HepG2 (cell line): ENCODE measurements around the gene C6orf15. TPM values are rescaled to one million over a fixed set of nuclear protein-coding genes. Genes with fewer than 3 reads are reported as not detected.

Experiments used
- AGO2 ChIP-seq: fragments of 200-400 bp; formaldehyde crosslinking; optimal IDR thresholded peaks from 2 replicates; pipeline ENCODE3; 2017; ENCODE audit warnings: mild to moderate bottlenecking, low read depth, low read length, moderate library complexity
- IKZF5 ChIP-seq: IDR thresholded peaks from 2 replicates; pipeline ENCODE4 v1.6.1; 2018; ENCODE audit warnings: missing genetic modification reagents, mild to moderate bottlenecking, missing compliant biosample characterization
- KDM5A ChIP-seq: fragments of 200-600 bp; sonication (generic); IDR thresholded peaks from 2 replicates; pipeline ENCODE4 v1.7.0; 2018; ENCODE audit warnings: antibody characterized with exemption, mild to moderate bottlenecking, low read length, borderline replicate concordance
- MAFF ChIP-seq: IDR thresholded peaks from 2 replicates; pipeline ENCODE4 v1.6.1; 2011; ENCODE audit warnings: low read depth, low read length, improper control_type of control experiment
- MYC ChIP-seq: sonication (generic); formaldehyde crosslinking; IDR thresholded peaks from 2 replicates; pipeline ENCODE4 v1.9.0; 2021; ENCODE audit warnings: missing genetic modification reagents, borderline replicate concordance
- NFE2L1 ChIP-seq: sonication (generic); formaldehyde crosslinking; IDR thresholded peaks from 2 replicates; pipeline ENCODE4 v1.4.0; 2020; ENCODE audit warnings: missing genetic modification reagents, mild to moderate bottlenecking, borderline replicate concordance
- RARA ChIP-seq: IDR thresholded peaks from 2 replicates; pipeline ENCODE4 v1.6.1; 2016; ENCODE audit warnings: missing genetic modification reagents, missing compliant biosample characterization
- SMAD1 ChIP-seq: sonication (generic); formaldehyde crosslinking; IDR thresholded peaks from 2 replicates; pipeline ENCODE4 v1.4.0; 2020; ENCODE audit warnings: missing genetic modification reagents, low read depth, mild to moderate bottlenecking, borderline replicate concordance
- SNAPC2 ChIP-seq: sonication (generic); formaldehyde crosslinking; IDR thresholded peaks from 2 replicates; pipeline ENCODE4 v1.8.1; 2022; ENCODE audit warnings: mild to moderate bottlenecking, missing genetic modification reagents
- ZBED4 ChIP-seq: sonication (generic); formaldehyde crosslinking; IDR thresholded peaks from 2 replicates; pipeline ENCODE4 v1.4.0; 2020; ENCODE audit warnings: missing genetic modification reagents, borderline replicate concordance
- ZC3H4 ChIP-seq: sonication (generic); formaldehyde crosslinking; IDR thresholded peaks from 2 replicates; pipeline ENCODE4 v1.4.0; 2020; ENCODE audit warnings: missing genetic modification reagents, borderline replicate concordance
- ZMYM3 ChIP-seq: sonication (generic); formaldehyde crosslinking; IDR thresholded peaks from 2 replicates; pipeline ENCODE4 v1.5.1; 2020; ENCODE audit warnings: mild to moderate bottlenecking, missing genetic modification reagents
- ZNF382 ChIP-seq: sonication (generic); formaldehyde crosslinking; IDR thresholded peaks from 2 replicates; pipeline ENCODE4 v1.5.0; 2020; ENCODE audit warnings: missing genetic modification reagents, mild to moderate bottlenecking, borderline replicate concordance
- ZNF597 ChIP-seq: sonication (generic); formaldehyde crosslinking; IDR thresholded peaks from 2 replicates; pipeline ENCODE4 v1.5.0; 2020; ENCODE audit warnings: missing genetic modification reagents
- ZNF782 ChIP-seq: sonication (generic); formaldehyde crosslinking; IDR thresholded peaks from 2 replicates; pipeline ENCODE4 v1.4.0; 2020; ENCODE audit warnings: missing genetic modification reagents, mild to moderate bottlenecking, borderline replicate concordance
- ZSCAN21 ChIP-seq: sonication (generic); formaldehyde crosslinking; IDR thresholded peaks from 2 replicates; pipeline ENCODE4 v1.8.0; 2022; ENCODE audit warnings: mild to moderate bottlenecking, missing genetic modification reagents, moderate library complexity, borderline replicate concordance
- polyA plus RNA-seq, 8 experiments: library from polyadenylated mRNA; depleted of rRNA in 3 of 8; stranded (reverse) in 7 of 8; unstranded in 1 of 8; fragments of >200 nt; fragmentation: Illumina TruSeq in 4 of 8; extraction: Trizol in 4 of 8; gene quantifications; 2 replicates each; pipeline versions ENCODE4 v1.2.1 to v1.2.3, GENCODE V29; 2011 to 2016; ENCODE audit warnings: low read depth in 4 of 8, missing spikeins in 1 of 8, mixed read lengths in 1 of 8; ENCODE audit not compliant: insufficient read depth in 1 of 8
- total RNA-seq, 5 experiments: library from RNA; depleted of rRNA; stranded (reverse); fragments of >200 nt; fragmentation: Illumina TruSeq; extraction: Trizol; gene quantifications; 2 replicates each; pipeline ENCODE4 v1.2.3, GENCODE V29; 2016; ENCODE audit warnings: low read depth in 1 of 5
- TF ChIP-seq, protein P1 (sequence below): sonication (generic); formaldehyde crosslinking; IDR thresholded peaks from 2 replicates; pipeline ENCODE4 v1.5.1; 2020; ENCODE audit warnings: mild to moderate bottlenecking, missing genetic modification reagents
- TF ChIP-seq, protein P2 (sequence below): sonication (generic); formaldehyde crosslinking; IDR thresholded peaks from 2 replicates; pipeline ENCODE4 v1.5.0; 2020; ENCODE audit warnings: missing genetic modification reagents

C6orf15 gene
- total and polyA plus RNA-seq, 2 of the 13 experiments (the other 11 are each of a cell fraction or from before 2014, with no cell fraction given), result not detected

- no peak for TF ChIP-seq ZC3H4 (CRISPR knock-in tag)
- no peak for TF ChIP-seq ZMYM3
- TF ChIP-seq NFE2L1 (CRISPR knock-in tag), result no peak; the same call in 1 of the 2 replicates
- peak; percentile 21; the same call in 1 of the 2 replicates for TF ChIP-seq MAFF
- TF ChIP-seq SMAD1 (CRISPR knock-in tag), result no peak
- TF ChIP-seq KDM5A, result peak; percentile 72; the same call in 1 of the 2 replicates
- no peak for TF ChIP-seq RARA (CRISPR knock-in tag)
- peak; percentile 94 for TF ChIP-seq SNAPC2
- TF ChIP-seq, protein P1, sequence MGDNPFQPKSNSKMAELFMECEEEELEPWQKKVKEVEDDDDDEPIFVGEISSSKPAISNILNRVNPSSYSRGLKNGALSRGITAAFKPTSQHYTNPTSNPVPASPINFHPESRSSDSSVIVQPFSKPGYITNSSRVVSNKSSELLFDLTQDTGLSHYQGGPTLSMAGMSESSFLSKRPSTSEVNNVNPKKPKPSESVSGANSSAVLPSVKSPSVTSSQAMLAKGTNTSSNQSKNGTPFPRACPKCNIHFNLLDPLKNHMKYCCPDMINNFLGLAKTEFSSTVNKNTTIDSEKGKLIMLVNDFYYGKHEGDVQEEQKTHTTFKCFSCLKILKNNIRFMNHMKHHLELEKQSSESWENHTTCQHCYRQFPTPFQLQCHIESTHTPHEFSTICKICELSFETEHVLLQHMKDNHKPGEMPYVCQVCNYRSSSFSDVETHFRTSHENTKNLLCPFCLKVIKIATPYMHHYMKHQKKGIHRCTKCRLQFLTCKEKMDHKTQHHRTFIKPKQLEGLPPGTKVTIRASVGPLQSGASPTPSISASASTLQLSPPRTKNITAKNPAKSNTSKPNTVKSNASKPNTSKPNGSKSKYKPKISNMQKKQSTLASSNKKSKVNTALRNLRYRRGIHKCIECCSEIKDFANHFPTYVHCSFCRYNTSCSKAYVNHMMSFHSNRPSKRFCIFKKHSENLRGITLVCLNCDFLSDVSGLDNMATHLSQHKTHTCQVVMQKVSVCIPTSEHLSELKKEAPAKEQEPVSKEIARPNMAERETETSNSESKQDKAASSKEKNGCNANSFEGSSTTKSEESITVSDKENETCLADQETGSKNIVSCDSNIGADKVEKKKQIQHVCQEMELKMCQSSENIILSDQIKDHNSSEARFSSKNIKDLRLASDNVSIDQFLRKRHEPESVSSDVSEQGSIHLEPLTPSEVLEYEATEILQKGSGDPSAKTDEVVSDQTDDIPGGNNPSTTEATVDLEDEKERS (CRISPR knock-in tag), result no peak
- TF ChIP-seq ZNF382 (CRISPR knock-in tag), result no peak
- peak; percentile 73; the same call in 1 of the 2 replicates for TF ChIP-seq ZNF782 (CRISPR knock-in tag)
- TF ChIP-seq MYC (CRISPR knock-in tag), result peak; percentile 64; the same call in 1 of the 2 replicates
- no peak for TF ChIP-seq AGO2
- peak; percentile 56; the same call in 1 of the 2 replicates for TF ChIP-seq ZSCAN21 (CRISPR knock-in tag)
- TF ChIP-seq ZBED4 (CRISPR knock-in tag), result peak; percentile 70; the same call in 1 of the 2 replicates
- peak; percentile 44; the same call in 1 of the 2 replicates for TF ChIP-seq IKZF5 (CRISPR knock-in tag)
- TF ChIP-seq ZNF597 (CRISPR knock-in tag), result no peak
- TF ChIP-seq, protein P2, sequence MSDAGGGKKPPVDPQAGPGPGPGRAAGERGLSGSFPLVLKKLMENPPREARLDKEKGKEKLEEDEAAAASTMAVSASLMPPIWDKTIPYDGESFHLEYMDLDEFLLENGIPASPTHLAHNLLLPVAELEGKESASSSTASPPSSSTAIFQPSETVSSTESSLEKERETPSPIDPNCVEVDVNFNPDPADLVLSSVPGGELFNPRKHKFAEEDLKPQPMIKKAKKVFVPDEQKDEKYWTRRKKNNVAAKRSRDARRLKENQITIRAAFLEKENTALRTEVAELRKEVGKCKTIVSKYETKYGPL (CRISPR knock-in tag), result no peak
These were observed 45.9 kb upstream of the C6orf15 start, which contains the start of gene TCF19 (continued) for GRCh38 chr6:31158140-31158862.
